H1 (cell line): ENCODE measurements around the gene ARHGAP25. TPM values are rescaled to one million over a fixed set of nuclear protein-coding genes. Genes with fewer than 3 reads are reported as not detected.

Experiments
- CTCF ChIA-PET: fragments of 300-600 bp; sonication (Branson Sonifier 250); formaldehyde crosslinking; loops from one replicate; lab custom pipeline; 2021; ENCODE audit not compliant: partially characterized antibody; lab: Charles Lee
- POLR2A ChIA-PET: fragments of 300-600 bp; sonication (Branson Sonifier 250); formaldehyde crosslinking; loops from one replicate; lab custom pipeline; 2021; ENCODE audit warnings: inconsistent platforms; ENCODE audit not compliant: partially characterized antibody; lab: Charles Lee
- DNase-seq, 2 experiments: peaks; one replicate each; pipeline versions ENCODE4 v3.0.0 to v3.0.0-alpha.2; 2010 to 2022; ENCODE audit warnings: low spot score in 2 of 2, low read depth in 1 of 2, mixed read lengths in 1 of 2
- FAIRE-seq: peaks from 2 replicates; lab custom pipeline; 2011; peaks lifted over from hg19 to GRCh38; lab: Jason Lieb, UNC
- H2AFZ ChIP-seq: 2 replicates; pipeline ENCODE4 v1.8.1; 2012; ENCODE audit warnings: low read length, inconsistent platforms
- H2AK5ac ChIP-seq: 2 replicates; pipeline ENCODE4 v1.6.1; 2013; ENCODE audit warnings: low read depth, low read length
- H2BK120ac ChIP-seq: replicated peaks from 2 replicates; pipeline ENCODE3; 2013; ENCODE audit warnings: low read depth, low read length, inconsistent platforms
- H2BK12ac ChIP-seq: 2 replicates; pipeline ENCODE4 v1.6.1; 2013; ENCODE audit warnings: low read depth, low read length
- H2BK15ac ChIP-seq: 2 replicates; pipeline ENCODE4 v1.6.1; 2013; ENCODE audit warnings: low read length
- H2BK20ac ChIP-seq: 2 replicates; pipeline ENCODE4 v1.6.1; 2013; ENCODE audit warnings: low read length
- H2BK5ac ChIP-seq: 2 replicates; pipeline ENCODE4 v1.6.1; 2013; ENCODE audit warnings: low read depth, low read length
- H3K14ac ChIP-seq: 2 replicates; pipeline ENCODE4 v1.6.1; 2013; ENCODE audit warnings: inconsistent platforms; ENCODE audit not compliant: insufficient read length
- H3K18ac ChIP-seq: 2 replicates; pipeline ENCODE4 v1.6.1; 2013; ENCODE audit warnings: low read length; ENCODE audit errors: extremely low read depth
- H3K23ac ChIP-seq: 2 replicates; pipeline ENCODE4 v1.6.1; 2013; ENCODE audit warnings: inconsistent platforms; ENCODE audit not compliant: insufficient read length
- H3K23me2 ChIP-seq: 2 replicates; pipeline ENCODE4 v1.6.1; 2013; ENCODE audit warnings: low read depth, low read length
- H3K27ac ChIP-seq: 2 replicates; pipeline ENCODE4 v1.6.1; 2011; ENCODE audit warnings: low read depth, low read length, inconsistent platforms
- H3K27me3 ChIP-seq, 4 experiments: replicated peaks in 1 of 4; 1 replicate in 1 of 4; 2 replicates in 3 of 4; pipeline versions ENCODE4 v1.6.1 to v1.8.1; 2011 to 2013; ENCODE audit warnings: low read length in 3 of 4, mild to moderate bottlenecking in 3 of 4, inconsistent platforms in 2 of 4, mixed read lengths in 2 of 4, moderate library complexity in 1 of 4; ENCODE audit not compliant: control insufficient read depth in 3 of 4, insufficient read depth in 3 of 4; ENCODE audit errors: extremely low read depth in 1 of 4
- H3K36me3 ChIP-seq, 4 experiments: 2 replicates each; pipeline versions ENCODE4 v1.6.1 to v1.8.1; 2011 to 2013; ENCODE audit warnings: mild to moderate bottlenecking in 4 of 4, low read length in 3 of 4, moderate library complexity in 2 of 4, control low read depth in 1 of 4, inconsistent platforms in 1 of 4; ENCODE audit not compliant: insufficient read depth in 4 of 4, control insufficient read depth in 2 of 4
- H3K4ac ChIP-seq: replicated peaks from 2 replicates; pipeline ENCODE3; 2013; ENCODE audit warnings: low read length, low read depth, mixed read lengths, inconsistent platforms; ENCODE audit not compliant: insufficient read length
- H3K4me1 ChIP-seq, 4 experiments: replicated peaks in 1 of 4; 1 replicate in 1 of 4; 2 replicates in 3 of 4; pipeline versions ENCODE4 v1.6.1 to v1.8.1; 2011 to 2013; ENCODE audit warnings: low read length in 3 of 4, inconsistent platforms in 2 of 4, mixed read lengths in 1 of 4; ENCODE audit not compliant: insufficient read depth in 4 of 4, control insufficient read depth in 3 of 4
- H3K4me2 ChIP-seq, 2 experiments: 2 replicates each; pipeline versions ENCODE4 v1.6.1 to v1.8.1; 2011 to 2013; ENCODE audit warnings: low read depth in 2 of 2, low read length in 2 of 2, control low read depth in 1 of 2, inconsistent platforms in 1 of 2, mild to moderate bottlenecking in 1 of 2; ENCODE audit not compliant: insufficient read depth in 1 of 2
- H3K4me3 ChIP-seq, 4 experiments: fragments of 200-600, 300-600 bp in 1 of 4; sonication (generic), shearing (Covaris generic), sonication (Bioruptor Twin) in 1 of 4; 2 replicates each; pipeline versions ENCODE4 v1.5.1 to v1.8.1; 2011 to 2016; ENCODE audit warnings: low read length in 4 of 4, low read depth in 3 of 4, control low read depth in 2 of 4, inconsistent platforms in 2 of 4, mild to moderate bottlenecking in 2 of 4, mixed read lengths in 1 of 4, moderate library complexity in 1 of 4; ENCODE audit not compliant: insufficient read depth in 2 of 4; ENCODE audit errors: extremely low read depth in 1 of 4
- H3K56ac ChIP-seq: replicated peaks from 2 replicates; pipeline ENCODE3; 2013; ENCODE audit warnings: low read depth, mild to moderate bottlenecking, mixed read lengths, low read length, inconsistent platforms; ENCODE audit not compliant: insufficient read length
- H3K79me1 ChIP-seq: 2 replicates; pipeline ENCODE4 v1.6.1; 2013; ENCODE audit warnings: low read depth, low read length, control low read depth
- H3K79me2 ChIP-seq, 2 experiments: 2 replicates each; pipeline versions ENCODE4 v1.6.1 to v1.8.1; 2012 to 2013; ENCODE audit warnings: low read length in 2 of 2, mild to moderate bottlenecking in 2 of 2, inconsistent platforms in 1 of 2; ENCODE audit not compliant: insufficient read depth in 2 of 2, control insufficient read depth in 1 of 2
- H3K9ac ChIP-seq, 4 experiments: replicated peaks in 1 of 4; 1 replicate in 1 of 4; 2 replicates in 3 of 4; pipeline versions ENCODE4 v1.6.1 to v1.8.1; 2011 to 2013; ENCODE audit warnings: low read depth in 3 of 4, low read length in 3 of 4, control low read depth in 2 of 4, mild to moderate bottlenecking in 2 of 4, moderate library complexity in 2 of 4, inconsistent platforms in 1 of 4; ENCODE audit errors: extremely low read depth in 1 of 4
- H3K9me3 ChIP-seq, 2 experiments: 2 replicates each; pipeline versions ENCODE4 v1.6.1 to v1.8.1; 2012 to 2013; ENCODE audit warnings: mild to moderate bottlenecking in 2 of 2, moderate library complexity in 2 of 2, control low read depth in 1 of 2, inconsistent platforms in 1 of 2, low read depth in 1 of 2, low read length in 1 of 2, mixed read lengths in 1 of 2; ENCODE audit not compliant: insufficient read depth in 2 of 2
- H4K20me1 ChIP-seq, 2 experiments: replicated peaks in 1 of 2; 2 replicates each; pipeline versions ENCODE3 to v1.8.1; 2011 to 2013; ENCODE audit warnings: inconsistent platforms in 2 of 2, low read length in 2 of 2, mild to moderate bottlenecking in 1 of 2; ENCODE audit not compliant: insufficient read depth in 2 of 2, control insufficient read depth in 1 of 2
- H4K5ac ChIP-seq: 2 replicates; pipeline ENCODE4 v1.6.1; 2013; ENCODE audit warnings: low read length, low read depth, mixed read lengths, inconsistent platforms; ENCODE audit not compliant: insufficient read length
- H4K8ac ChIP-seq: 2 replicates; pipeline ENCODE4 v1.8.0; 2013; ENCODE audit warnings: mild to moderate bottlenecking, moderate library complexity, low read length, inconsistent platforms; ENCODE audit not compliant: insufficient read depth; ENCODE audit errors: extremely low read depth
- H4K91ac ChIP-seq: replicated peaks from 2 replicates; pipeline ENCODE3; 2013; ENCODE audit warnings: low read length, mixed read lengths, inconsistent platforms; ENCODE audit not compliant: insufficient read length
- ATF3 ChIP-seq: IDR thresholded peaks from 2 replicates; pipeline ENCODE4 v1.6.1; 2011; ENCODE audit warnings: low read depth, mild to moderate bottlenecking, low read length; ENCODE audit not compliant: insufficient read depth
- CEBPB ChIP-seq: IDR thresholded peaks from 2 replicates; pipeline ENCODE4 v1.6.1; 2012; ENCODE audit warnings: low read depth, low read length
- CHD1 ChIP-seq: IDR thresholded peaks from 2 replicates; pipeline ENCODE4 v1.6.1; 2012; ENCODE audit warnings: low read depth, low read length, improper control_type of control experiment
- E2F6 ChIP-seq: IDR thresholded peaks from 2 replicates; pipeline ENCODE4 v1.6.1; 2012; ENCODE audit warnings: inconsistent platforms
- EP300 ChIP-seq, 2 experiments: IDR thresholded peaks; 1 replicate in 1 of 2; 2 replicates in 1 of 2; pipeline ENCODE4 v1.6.1; 2011 to 2012; ENCODE audit warnings: low read depth in 2 of 2, low read length in 2 of 2, mild to moderate bottlenecking in 2 of 2, borderline replicate concordance in 1 of 2, inconsistent platforms in 1 of 2, moderate library complexity in 1 of 2
- FOSL1 ChIP-seq: IDR thresholded peaks from 2 replicates; pipeline ENCODE4 v1.6.1; 2011; ENCODE audit warnings: mild to moderate bottlenecking, low read depth, low read length, moderate library complexity; ENCODE audit not compliant: insufficient read depth
- HDAC6 ChIP-seq: IDR thresholded peaks from one replicate; pipeline ENCODE4 v1.7.1; 2012; ENCODE audit warnings: low read depth, mild to moderate bottlenecking, inconsistent platforms, low read length, moderate library complexity
- JUN ChIP-seq: IDR thresholded peaks from 2 replicates; pipeline ENCODE4 v1.6.1; 2011; ENCODE audit warnings: low read depth, mild to moderate bottlenecking, improper control_type of control experiment, low read length
- POLR2A ChIP-seq, 2 experiments: IDR thresholded peaks; 1 replicate in 1 of 2; 2 replicates in 1 of 2; pipeline ENCODE4 v1.6.1; 2011; ENCODE audit warnings: low read depth in 2 of 2, low read length in 2 of 2, mild to moderate bottlenecking in 2 of 2; ENCODE audit errors: control extremely low read depth in 1 of 2
- RBBP5 ChIP-seq: IDR thresholded peaks from 2 replicates; pipeline ENCODE4 v1.7.1; 2012; ENCODE audit warnings: low read depth, mild to moderate bottlenecking, inconsistent platforms, low read length, moderate library complexity, borderline replicate concordance
- SIX5 ChIP-seq: IDR thresholded peaks from 2 replicates; pipeline ENCODE4 v1.6.1; 2011; ENCODE audit warnings: mild to moderate bottlenecking, low read depth, low read length
- TAF7 ChIP-seq: optimal IDR thresholded peaks from 2 replicates; pipeline ENCODE3; 2011; ENCODE audit warnings: low read depth, mild to moderate bottlenecking, inconsistent platforms, low read length, moderate library complexity, borderline replicate concordance
- WGBS, 2 experiments: shearing (Covaris generic) in 1 of 2; methylation state at CpG; one replicate each; pipeline versions ENCODE4 v1.1.6 to v1.1.7; 2013 to 2015; ENCODE audit warnings: low lambda C conversion rate in 2 of 2, mixed read lengths in 2 of 2, inconsistent platforms in 1 of 2, low coverage in 1 of 2, missing lambda C conversion rate in 1 of 2; ENCODE audit not compliant: insufficient replicate concordance in 2 of 2, insufficient coverage in 1 of 2, insufficient read length in 1 of 2; ENCODE audit errors: extremely low coverage in 1 of 2, missing lambda C conversion rate in 1 of 2; 5-methylcytosine and 5-hydroxymethylcytosine counted together
- polyA plus RNA-seq, 7 experiments: library from polyadenylated mRNA; depleted of rRNA in 3 of 7; stranded (reverse) in 5 of 7; unstranded in 2 of 7; fragments of >200 nt in 5 of 7; fragments of 200-250 nt in 2 of 7; gene quantifications; 1 replicate in 5 of 7; 2 replicates in 1 of 7; 4 replicates in 1 of 7; pipeline versions ENCODE4 v1.2.1 to v1.2.3, GENCODE V29; 2011 to 2013; ENCODE audit warnings: missing spikeins in 2 of 7, mixed read lengths in 2 of 7
- total RNA-seq: library from RNA; stranded (reverse); fragmentation: NEBNext Ultra II Directional; extraction: Animal tissue kit (Norgen Biotek cat#: 25700); gene quantifications from 2 replicates; pipeline ENCODE4 v1.2.1, GENCODE V29; 2021
- TF ChIP-seq, protein P1 (sequence below): IDR thresholded peaks from 2 replicates; pipeline ENCODE4 v1.6.1; 2012; ENCODE audit warnings: inconsistent platforms

ARHGAP25 gene
- total and polyA plus RNA-seq, 2 of the 8 experiments (the other 6 are each of a cell fraction or from before 2014, with no cell fraction given) = 1.00 to 1.2 TPM

DNA sequence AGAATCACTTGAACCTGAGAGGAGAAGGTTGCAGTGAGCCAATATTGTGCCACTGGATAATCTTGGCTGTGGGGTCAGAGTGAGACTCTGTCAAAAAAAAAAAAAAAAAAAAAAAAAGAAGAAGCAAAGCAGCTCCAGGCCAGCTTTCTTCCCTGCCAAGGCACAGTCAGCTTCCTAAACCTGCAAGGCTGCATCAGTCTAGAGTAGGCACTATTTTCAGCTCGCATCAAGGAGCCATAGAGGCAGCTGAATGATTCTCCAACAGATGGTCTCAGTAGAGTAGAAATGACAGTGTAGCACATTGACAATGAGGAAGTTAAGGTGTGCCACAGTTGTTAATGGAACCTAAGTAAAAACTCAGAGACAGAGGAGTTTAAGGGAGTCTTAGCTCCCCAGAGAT lies 101.0 kb downstream of the ARHGAP25 start:
- ChIA-PET CTCF (interaction anchor here (0.8 to 6.6 kb wide), 17 partner anchors 14 to 373 kb away, joined by 3 to 113 read pairs (median 4); no protein-coding TSS in a partner anchor), POLR2A (no interaction called here)
- DNase-seq (no peak), FAIRE-seq (no peak)
- Histone ChIP-seq H2BK5ac (no peak overlapping the region), H2BK15ac (no peak overlapping the region), H3K23ac (no peak overlapping the region), H3K36me3 (no peaks in the 10 kb centered on the region), H2BK120ac (no peak overlapping the region), H3K23me2 (no peaks in the 10 kb centered on the region), H2BK20ac (no peak overlapping the region), H2AFZ (no peak overlapping the region), H3K9ac (no peak overlapping the region), H3K27ac (no peak overlapping the region), H3K79me2 (no peaks in the 10 kb centered on the region), H3K14ac (no peak overlapping the region), H4K5ac (no peak overlapping the region), H2AK5ac (no peak overlapping the region), H3K4me3 (no peak overlapping the region), H4K91ac (no peak overlapping the region), H2BK12ac (no peak overlapping the region), H3K18ac (no peak overlapping the region), H4K8ac (no peak overlapping the region), H3K4me2 (no peak overlapping the region), H3K27me3 (no peaks in the 10 kb centered on the region), H3K4me1 (no peaks in the 10 kb centered on the region), H3K79me1 (no peaks in the 10 kb centered on the region), H3K56ac (no peak overlapping the region), H4K20me1 (no peaks in the 10 kb centered on the region), H3K4ac (no peak overlapping the region), H3K9me3 (peaks cover 6 to 13% of the 10 kb centered on the region in 2 experiments; a peak in 2 of 4 replicates)
- WGBS, 2 experiments = 100% methylated on average over 1 of the region's 1 CpG; no CpG with 5 or more reads in 1 of the 2 experiments
- TF ChIP-seq JUN (no peak), POLR2A (IDR thresholded peaks at IDR 0.05; ENCODE audit: control extremely low read depth in 1 of 2, low read depth in 2 of 2, low read length in 2 of 2) (no peak), CHD1 (no peak), HDAC6 (no peak), E2F6 (no peak), FOSL1 (no peak), CEBPB (no peak), TAF7 (no peak), EP300 (IDR thresholded peaks at IDR 0.05; ENCODE audit: borderline replicate concordance in 1 of 2, low read depth in 2 of 2, low read length in 2 of 2) (no peak), ATF3 (no peak), RBBP5 (no peak), SIX5 (no peak)
- TF ChIP-seq, protein P1, sequence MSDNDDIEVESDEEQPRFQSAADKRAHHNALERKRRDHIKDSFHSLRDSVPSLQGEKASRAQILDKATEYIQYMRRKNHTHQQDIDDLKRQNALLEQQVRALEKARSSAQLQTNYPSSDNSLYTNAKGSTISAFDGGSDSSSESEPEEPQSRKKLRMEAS = no peak
